IPS-NIHi11 (cell line): ENCODE data around the gene MRPS25.
"Not testable (repeated sequence)": the region's sequence is repeated elsewhere in the genome, so short reads cannot be mapped to it uniquely, and the experiment has no call there.

Experiments
- DNase-seq: peaks from one replicate; pipeline ENCODE4 v3.0.0; 2012; ENCODE audit warnings: mixed read lengths, low spot score

MRPS25 gene

DNA sequence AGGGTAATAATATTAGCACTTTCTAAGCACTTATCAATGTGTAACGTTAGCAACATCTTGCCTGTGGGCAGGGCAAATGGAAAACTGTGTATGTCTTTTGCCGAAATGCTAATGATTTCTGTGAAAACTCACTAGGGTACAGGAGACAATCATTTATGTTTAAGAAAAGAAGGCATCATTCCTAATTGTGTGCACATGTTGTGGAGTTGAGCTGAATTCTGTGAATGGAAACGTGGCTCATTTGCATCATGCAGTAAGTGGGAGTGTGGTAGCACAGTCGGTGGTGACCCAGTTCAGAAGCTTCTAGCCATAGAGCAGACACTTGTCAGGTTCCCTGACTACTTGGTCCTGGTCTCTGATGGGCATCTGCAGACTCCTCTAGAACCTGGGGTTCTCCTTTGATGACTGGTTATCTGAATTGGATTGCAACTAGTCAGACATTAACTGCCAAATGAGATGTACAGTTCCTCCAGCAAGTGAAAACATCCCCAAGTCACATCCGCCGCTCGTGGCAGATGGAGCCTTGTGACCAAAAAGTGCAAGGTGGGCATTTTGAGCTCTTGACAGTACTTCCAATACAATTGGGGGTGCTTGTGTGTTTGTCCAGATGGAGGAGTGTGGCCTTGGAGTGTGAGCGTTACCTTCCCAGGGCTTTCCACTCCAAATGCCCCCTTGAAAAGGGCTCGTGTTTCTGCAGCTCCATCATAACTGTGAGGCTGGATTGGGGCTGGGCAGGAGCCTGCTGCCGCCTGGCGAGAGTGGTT lies 21.5 kb downstream of the MRPS25 start:
- no peak for DNase-seq

DNA sequence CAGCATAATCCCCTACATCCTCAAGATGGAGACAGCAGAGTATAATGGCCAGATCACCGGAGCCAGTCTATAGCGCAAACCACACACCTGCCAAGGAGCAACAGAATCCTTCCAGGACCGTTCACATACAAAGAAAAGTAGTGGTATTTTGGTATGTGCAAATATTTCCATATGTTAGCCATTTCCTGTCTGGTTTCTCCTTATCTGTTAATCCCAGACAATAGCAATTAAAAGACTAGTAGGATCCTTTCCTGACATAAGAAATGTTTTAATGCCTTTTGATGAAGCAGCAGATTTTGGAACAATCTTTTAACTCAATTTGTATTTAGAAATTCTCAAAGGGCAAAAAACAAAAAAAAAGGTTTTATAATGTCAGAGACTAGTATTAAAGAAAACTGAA lies 22.2 kb downstream of the MRPS25 start:
- no peak for DNase-seq

DNA sequence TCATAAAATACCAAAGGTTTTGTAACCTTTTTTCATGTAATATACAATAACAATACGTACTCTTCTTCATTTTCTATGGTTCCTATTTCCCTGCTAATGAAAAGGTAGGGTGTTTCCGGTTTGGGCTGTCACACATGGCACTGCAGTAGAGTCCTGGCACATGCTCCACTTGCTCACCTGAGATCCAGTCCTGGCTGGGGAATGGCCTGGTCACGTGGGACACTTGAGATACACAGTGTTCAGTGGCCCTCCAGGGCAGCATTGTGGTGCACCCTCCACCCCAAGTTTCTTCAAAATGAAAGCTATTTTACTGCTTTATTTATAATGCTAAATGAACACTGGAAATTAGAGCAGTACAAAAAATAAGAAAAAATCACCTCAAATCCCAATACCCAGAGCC lies 23.2 kb downstream of the MRPS25 start:
- DNase-seq: no peak

DNA sequence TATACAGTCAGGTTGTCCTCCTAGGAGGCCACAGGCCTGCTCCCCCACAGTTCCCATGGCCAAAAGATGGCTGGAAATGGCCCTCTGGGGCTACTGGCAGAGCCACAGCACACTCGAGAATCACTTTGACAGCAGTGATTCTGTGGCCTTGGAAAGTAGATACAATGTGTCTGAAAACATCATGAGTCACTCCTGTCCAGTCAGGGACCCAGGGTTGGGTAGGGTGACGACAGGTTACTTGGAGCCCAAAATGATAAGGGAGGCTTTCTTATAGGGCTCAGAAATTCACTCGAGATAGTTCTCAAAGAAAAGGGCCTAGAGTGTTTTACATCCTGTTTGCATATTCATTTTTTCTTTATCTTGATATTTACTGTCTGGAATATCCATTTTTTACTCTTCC lies 24.3 kb downstream of the MRPS25 start:
- DNase-seq: no peak

DNA sequence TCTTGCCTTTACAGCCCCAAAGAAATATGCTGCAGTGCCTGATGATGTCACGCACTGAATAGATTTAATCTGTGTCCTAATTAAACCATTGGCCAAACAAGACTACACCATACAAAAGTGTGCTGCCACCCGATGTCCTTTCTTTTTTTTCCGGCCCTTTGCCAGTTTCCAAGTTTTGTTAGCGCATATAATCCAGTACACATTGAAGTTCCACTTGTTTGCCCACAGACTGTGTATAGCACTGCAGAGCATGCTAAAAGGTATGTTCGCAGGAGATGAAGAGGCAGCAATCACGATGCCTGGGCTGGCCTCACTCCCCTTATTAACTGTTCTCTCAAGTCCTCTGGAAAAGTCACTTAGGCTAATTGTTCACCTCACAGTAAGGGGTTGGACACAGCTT lies 26.8 kb downstream of the MRPS25 start:
- DNase-seq: no peak

DNA sequence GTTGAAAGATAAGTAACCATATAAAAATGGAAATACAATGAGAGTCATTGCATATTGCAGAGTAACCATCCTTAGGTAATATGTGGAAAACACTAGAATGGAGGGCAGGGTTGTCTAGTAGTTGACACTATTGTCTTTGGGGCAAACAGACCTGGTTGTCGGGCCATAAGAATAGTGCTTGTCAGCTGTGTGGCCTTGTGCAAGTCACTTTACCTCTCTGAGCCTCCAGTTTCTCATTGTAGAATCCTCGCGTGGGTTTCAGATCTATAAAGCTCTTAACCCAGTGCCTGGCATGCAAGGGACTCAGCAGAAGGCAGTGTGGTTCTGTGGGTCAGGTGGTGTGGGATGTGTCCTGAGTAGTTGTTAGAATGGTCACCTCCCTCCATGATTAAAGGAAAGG lies 32.0 kb downstream of the MRPS25 start:
- DNase-seq: no peak

DNA sequence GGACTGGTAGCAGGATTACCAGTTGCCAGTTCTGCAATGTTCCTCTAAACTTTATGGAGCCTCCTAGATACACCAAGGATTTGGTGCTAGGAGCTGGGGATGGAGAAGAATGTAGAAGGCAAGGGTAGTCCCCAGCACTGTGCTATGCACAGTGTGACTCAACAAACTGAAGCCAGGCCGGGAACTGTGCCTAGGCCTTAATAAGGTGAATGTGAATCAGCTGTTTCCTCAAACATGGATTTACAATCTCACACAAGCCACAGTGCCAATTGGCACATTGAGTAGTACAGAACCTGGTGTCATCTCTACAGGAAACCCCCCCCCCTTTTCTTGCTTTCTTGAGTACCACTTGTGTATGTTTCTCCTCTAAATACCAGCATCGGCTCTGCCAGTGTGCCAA lies 32.5 kb downstream of the MRPS25 start:
- no peak for DNase-seq

DNA sequence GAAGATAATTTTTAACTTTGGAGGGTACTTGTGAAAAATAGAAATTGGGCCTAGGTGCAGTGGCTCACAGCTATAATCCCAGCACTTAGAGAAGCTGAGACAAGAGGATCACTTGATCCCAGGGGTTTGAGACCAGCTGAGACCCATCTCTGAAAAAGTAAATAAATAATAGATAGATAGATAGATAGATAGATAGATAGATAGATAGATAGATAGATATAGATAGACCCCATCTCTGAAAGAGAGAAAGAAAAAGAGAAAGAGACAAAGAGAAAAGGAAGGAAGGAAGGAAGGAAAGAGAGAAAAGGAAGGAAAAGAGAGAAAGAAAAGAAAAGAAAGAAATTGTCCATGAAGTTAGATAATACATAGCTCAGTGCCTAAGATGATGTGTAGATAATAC lies 35.5 kb downstream of the MRPS25 start:
- no peak for DNase-seq

DNA sequence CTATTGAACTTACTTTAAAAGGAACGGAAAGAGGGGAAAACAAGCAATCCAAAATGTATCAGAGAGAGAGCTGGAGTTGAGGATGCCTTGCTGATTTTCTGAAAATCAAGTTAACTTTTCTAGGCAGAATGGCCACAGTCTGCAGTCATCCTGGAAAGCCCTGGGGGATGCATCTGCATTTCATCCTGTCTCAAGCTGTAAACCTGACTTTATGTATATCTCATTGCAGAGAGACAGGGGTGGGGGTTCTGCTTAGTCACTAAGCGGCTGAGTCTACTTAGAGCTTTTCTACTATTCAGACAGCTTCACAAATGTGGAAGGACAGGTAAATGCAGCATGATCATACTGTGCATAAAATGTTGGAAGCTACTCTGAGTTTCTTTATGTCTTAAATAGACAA lies 41.4 kb downstream of the MRPS25 start:
- DNase-seq: no peak

DNA sequence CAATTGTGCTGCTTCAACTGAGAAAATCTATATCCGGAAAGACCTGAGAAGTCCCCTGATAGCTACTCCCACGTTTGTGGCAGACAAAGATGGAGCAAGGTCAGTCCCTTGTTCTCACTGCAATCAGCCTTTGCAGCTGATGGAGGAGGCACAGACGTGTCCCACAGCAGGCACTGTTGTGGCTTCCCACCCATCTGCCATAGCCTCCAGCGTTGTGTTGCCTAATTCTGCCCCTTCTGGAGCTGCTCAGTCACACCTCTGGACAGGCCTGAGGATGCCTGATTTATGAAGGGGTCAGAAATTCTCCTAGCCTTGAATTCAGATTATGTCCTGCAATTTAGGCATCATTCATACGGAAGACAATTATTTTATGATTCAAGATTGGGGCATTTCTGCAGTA lies 41.9 kb downstream of the MRPS25 start:
- no peak for DNase-seq

DNA sequence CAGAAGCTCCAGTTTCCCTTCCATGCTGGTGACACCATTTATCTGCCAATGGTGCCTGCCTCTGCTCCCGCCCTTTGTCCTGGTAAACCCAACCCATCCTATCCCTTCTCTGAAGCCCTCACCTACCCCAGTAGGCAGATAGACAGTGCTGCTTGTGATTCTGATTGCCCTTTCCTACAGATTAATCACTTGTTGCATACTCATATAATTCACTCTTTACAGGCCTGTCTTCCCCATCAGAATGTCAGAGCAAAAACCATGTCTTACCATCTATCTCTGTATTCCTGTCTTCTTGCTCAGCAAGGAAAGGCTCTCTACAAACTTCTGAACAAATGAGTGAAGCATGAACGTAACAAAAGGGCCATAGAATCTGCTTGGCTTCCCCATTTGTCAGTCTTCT lies 47.9 kb downstream of the MRPS25 start:
- no peak for DNase-seq

DNA sequence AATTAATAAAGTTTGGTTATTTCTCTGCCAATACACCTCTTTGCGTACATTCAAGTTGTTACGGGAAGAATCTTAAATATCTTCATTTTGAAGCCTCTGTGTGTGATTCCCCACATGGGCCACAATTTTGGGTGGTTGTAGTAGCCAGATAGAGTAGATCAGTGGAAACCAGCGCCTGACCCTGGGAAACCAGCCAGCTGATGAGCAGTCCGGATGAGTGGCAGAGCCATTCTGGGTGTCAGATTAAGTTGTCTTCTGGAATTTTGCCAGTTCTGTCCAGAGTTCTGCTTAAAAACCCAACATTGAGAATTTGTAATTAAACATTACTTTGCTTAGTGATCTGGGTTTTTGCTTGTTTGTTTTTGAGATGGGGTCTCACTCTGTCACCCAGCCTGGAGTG lies 49.7 kb downstream of the MRPS25 start:
- DNase-seq: no peak

DNA sequence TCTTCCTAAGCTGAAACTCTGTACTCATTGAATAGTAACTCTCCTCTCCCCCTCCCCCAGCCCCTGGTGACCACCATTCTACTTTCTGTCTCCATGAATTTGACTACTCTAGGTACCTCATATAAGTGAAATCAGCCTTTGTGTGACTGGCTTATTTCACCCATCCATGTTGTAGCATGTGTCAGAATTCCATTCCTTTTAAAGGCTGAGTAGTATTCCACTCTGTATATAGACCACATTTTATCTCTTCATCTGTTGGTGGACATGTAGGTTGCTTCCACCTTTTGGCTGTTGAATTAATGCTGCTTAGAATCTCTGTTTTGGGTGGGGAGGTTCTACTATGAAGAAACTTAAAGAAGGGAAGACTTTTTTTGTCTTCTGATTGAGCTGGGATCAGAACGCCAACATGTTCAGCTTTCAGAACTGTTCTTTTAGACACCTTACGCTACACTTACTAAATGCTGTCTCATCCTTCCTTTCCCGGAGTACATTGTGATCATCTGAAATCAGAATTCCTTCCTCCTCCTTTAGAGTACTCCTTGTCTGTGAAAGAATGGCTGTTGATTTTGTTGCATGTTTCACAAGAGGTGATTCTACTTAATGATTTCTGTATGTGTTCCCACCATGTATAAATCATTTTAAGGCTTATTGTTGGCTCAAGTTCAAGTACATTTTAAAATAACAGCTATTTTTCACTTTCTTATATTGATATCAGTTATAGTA lies 50.3 kb downstream of the MRPS25 start:
- no peak for DNase-seq

DNA sequence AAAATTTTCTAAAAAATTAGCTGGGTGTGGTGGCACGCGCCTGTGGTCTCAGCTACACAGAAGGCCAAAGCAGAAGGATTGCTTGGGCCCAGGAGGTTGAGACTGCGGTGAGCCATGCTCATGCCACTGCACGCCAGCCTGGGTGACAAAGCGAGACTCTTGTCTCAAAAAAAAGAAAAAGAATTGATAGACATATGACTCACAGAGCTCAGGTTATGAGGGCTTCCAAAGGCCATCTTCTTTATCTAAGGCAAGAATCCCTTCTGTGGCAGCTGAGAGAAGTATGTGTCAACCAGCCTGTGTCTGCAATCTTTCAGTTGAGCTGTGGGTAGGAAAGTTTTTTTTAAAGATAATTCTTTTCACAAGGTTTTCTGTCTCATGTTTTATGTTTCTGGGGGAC lies 53.9 kb downstream of the MRPS25 start:
- no peak for DNase-seq

DNA sequence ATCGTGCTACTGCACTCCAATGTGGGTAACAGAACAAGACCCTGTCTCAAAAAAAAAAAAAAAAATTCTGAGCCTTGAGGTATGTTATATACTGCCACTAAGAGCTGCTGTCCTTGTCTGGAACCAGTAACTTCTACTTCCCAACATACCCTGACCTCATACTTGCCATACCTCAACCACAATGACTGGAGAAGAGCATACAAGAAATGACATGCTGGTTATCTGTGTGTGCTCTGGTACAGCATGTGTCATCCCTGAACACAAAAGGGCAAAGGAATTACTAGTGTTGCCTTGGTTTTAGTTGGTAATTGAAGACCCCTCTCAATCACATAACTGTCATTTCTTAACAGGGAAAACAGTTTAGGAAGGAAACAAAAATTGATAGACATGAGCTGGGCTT lies 54.5 kb downstream of the MRPS25 start:
- no peak for DNase-seq

DNA sequence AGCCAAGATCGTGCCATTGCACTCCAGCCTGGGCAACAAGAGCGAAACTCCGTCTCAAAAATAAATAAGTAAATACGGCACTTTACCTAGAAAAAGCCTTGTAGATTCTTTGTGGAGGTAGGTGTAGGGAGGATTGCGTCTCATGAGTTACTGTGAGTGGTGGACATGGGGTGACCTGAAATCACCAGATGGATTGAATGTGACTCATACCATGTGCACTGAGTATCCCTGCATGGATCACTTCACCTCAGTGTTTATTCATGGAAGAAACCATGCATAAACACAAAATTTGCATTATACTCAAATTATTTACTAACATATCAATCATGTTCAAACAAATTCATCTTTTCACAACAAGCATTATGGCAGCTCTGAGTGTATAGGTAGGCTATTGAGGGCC lies 55.9 kb downstream of the MRPS25 start:
- no peak for DNase-seq

DNA sequence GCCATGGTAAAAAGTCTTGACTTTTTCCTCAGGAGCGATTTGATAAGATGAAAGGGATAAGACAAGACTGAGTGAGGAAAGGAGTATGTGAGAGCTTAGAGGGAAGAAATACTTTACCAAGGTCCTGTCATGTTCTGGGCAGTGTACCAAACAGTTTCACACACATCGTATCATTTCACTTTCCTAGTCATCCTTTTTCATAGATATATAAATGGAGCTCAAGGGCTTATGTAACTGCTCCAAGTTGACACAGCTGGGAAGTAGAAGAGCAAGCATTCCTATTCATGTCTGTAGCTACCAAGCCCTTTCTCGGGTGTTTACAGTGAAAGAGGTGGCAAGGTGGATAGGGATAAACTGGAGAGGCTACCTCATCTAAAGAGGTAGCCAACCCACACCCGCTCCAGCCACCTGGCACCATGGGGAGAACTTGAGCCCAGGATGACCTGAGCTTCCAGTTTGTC lies 57.4 kb downstream of the MRPS25 start:
- DNase-seq: no peak

DNA sequence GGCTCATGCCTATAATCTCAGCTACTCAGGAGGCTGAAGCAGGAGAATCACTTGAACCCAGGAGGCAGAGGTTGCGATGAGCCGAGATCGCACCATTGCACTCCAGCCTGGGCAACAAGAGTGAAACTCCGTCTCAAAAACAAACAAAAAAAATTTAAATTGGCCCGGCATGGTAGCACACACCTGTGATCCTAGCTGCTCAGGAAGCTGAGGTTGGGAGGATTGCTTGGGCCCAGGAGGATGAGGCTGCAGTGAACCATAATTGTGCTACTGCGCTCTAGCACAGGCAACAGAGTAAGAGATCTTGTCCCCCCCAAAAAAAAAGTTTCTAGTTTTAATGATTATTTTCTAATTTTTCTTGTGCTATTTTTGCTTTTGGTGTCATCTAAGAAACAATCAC lies 65.9 kb downstream of the MRPS25 start:
- not testable (repeated sequence) for DNase-seq
